Erythroblast (primary cell): ENCODE measurements around the gene SLC35F1.

Source experiments
- GATA1 ChIP-seq: IDR thresholded peaks from 2 replicates; pipeline ENCODE4 v1.6.1; 2011; ENCODE audit warnings: low read depth, mild to moderate bottlenecking, control low read depth, low read length, moderate library complexity
- POLR2A ChIP-seq: IDR thresholded peaks from 2 replicates; pipeline ENCODE4 v1.6.1; 2011; ENCODE audit warnings: mild to moderate bottlenecking, low read length

- TF ChIP-seq POLR2A (no peak), GATA1 (no peak)
Measured at GRCh38 chr6:118146584-118146983, 239.5 kb downstream of the SLC35F1 start.
